ENCODE data around the gene PEMT. TPM values are rescaled to one million over a fixed set of nuclear protein-coding genes. Genes with fewer than 3 reads are reported as not detected.
A peak's percentile ranks its signal among the peaks of the same experiment; 100 is the strongest.

The PEMT gene
- total and polyA plus RNA-seq, 2 experiments from 2014 or later = 54.8 to 55.2 TPM

GRCh38 chr17:17510456-17511292, 80.8 kb downstream of the PEMT start:
- Histone ChIP-seq H3K36me3 (ENCODE audit: insufficient read depth) (no peaks in the 10 kb centered on the region), H3K4me2 (no peak overlapping the region), H3K4me1 (ENCODE audit: insufficient read depth) (peaks cover 8% of the 10 kb centered on the region; the same call in 1 of the 2 replicates), H3K4me3 (no peak overlapping the region), H3K27ac (ENCODE audit: low read depth) (no peak overlapping the region), H3K79me2 (replicated peaks; ENCODE audit: insufficient read depth) (no peaks in the 10 kb centered on the region), H3K9me2 (ENCODE audit: insufficient read depth) (no peaks in the 10 kb centered on the region), H4K20me1 (replicated peaks; ENCODE audit: insufficient read depth) (no peaks in the 10 kb centered on the region), H3F3A (replicated peaks; ENCODE audit: low read depth) (0 out of 2 replicates have a peak, but pooled peaks cover 3% of the 10 kb centered on the region), H2AFZ (no peak overlapping the region), H3K27me3 (ENCODE audit: insufficient read depth) (no peaks in the 10 kb centered on the region)
- Mint-ChIP-seq H3K27me3 (ENCODE audit: insufficient read depth, low read depth, poor library complexity) (peaks cover 16% of the 10 kb centered on the region), H3K9me3 (no peaks in the 10 kb centered on the region), H3K4me3 (no peak overlapping the region), H3K36me3 (ENCODE audit: low read depth) (no peaks in the 10 kb centered on the region), H3K4me1 (peaks cover 16% of the 10 kb centered on the region), H3K27ac (0 out of 2 replicates have a peak overlapping the region, but pooled peaks have one; percentile 27)
- no peak for DNase-seq (ENCODE audit: low spot score)
- no peak for ATAC-seq
- TF ChIP-seq ETS1 (IDR thresholded peaks at IDR 0.05) (no peak), POLR2AphosphoS5 (IDR thresholded peaks at IDR 0.05; ENCODE audit: low read depth) (no peak), EZH2phosphoT487 (IDR thresholded peaks at IDR 0.05; ENCODE audit: unreplicated experiment) (no peak), ZNF462 (CRISPR knock-in tag; IDR thresholded peaks at IDR 0.05) (no peak), NANOG (IDR thresholded peaks at IDR 0.05; ENCODE audit: borderline replicate concordance) (no peak), JUNB (IDR thresholded peaks at IDR 0.05; ENCODE audit: unreplicated experiment) (no peak), EZH2 (IDR thresholded peaks at IDR 0.05; ENCODE audit: low read depth, unreplicated experiment) (no peak), ZNF114 (CRISPR knock-in tag; IDR thresholded peaks at IDR 0.05) (no peak), CREB1 (CRISPR knock-in tag; IDR thresholded peaks at IDR 0.05; ENCODE audit: low read depth) (no peak), ZNF331 (CRISPR knock-in tag; IDR thresholded peaks at IDR 0.05; ENCODE audit: low read depth) (no peak), STAT1 (IDR thresholded peaks at IDR 0.05; ENCODE audit: unreplicated experiment) (no peak)
- TF ChIP-seq, protein P1, sequence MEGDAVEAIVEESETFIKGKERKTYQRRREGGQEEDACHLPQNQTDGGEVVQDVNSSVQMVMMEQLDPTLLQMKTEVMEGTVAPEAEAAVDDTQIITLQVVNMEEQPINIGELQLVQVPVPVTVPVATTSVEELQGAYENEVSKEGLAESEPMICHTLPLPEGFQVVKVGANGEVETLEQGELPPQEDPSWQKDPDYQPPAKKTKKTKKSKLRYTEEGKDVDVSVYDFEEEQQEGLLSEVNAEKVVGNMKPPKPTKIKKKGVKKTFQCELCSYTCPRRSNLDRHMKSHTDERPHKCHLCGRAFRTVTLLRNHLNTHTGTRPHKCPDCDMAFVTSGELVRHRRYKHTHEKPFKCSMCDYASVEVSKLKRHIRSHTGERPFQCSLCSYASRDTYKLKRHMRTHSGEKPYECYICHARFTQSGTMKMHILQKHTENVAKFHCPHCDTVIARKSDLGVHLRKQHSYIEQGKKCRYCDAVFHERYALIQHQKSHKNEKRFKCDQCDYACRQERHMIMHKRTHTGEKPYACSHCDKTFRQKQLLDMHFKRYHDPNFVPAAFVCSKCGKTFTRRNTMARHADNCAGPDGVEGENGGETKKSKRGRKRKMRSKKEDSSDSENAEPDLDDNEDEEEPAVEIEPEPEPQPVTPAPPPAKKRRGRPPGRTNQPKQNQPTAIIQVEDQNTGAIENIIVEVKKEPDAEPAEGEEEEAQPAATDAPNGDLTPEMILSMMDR (conservative IDR thresholded peaks at IDR 0.05; ENCODE audit: low read depth in 2 of 2) = no peak
